Stimulated activated naive B cell treated with anti-CD40 and anti-IgM and Interleukin-4, amounts not matched to agents 10 μg/mL and 1 μg/mL and 100 μg/mL, for 72 hours (primary cell): ENCODE measurements around the gene HCN4.
"Not testable (repeated sequence)": the region's sequence is repeated elsewhere in the genome, so short reads cannot be mapped to it uniquely, and the experiment has no call there.

Source experiments
- ATAC-seq, 2 donors: fragments of 150-1000 bp; cut with Tn5 transposase; replicated peaks; 2 replicates each; pipeline ENCODE4 v1.10.0; 2021; ENCODE audit warnings: moderate library complexity in 1 of 2
- DNase-seq: peaks from one replicate; pipeline ENCODE4 v3.0.0; 2021
- H3K27ac Mint-ChIP-seq: one replicate; pipeline ENCODE4 v1.8.0; 2022; ENCODE audit warnings: mild to moderate bottlenecking, mixed read lengths
- H3K27me3 Mint-ChIP-seq, 2 donors: one replicate each; pipeline ENCODE4 v1.8.0; 2022; ENCODE audit warnings: mixed read lengths in 2 of 2
- H3K36me3 Mint-ChIP-seq, 2 donors: one replicate each; pipeline ENCODE4 v1.8.0; 2022; ENCODE audit warnings: mixed read lengths in 2 of 2, mild to moderate bottlenecking in 1 of 2
- H3K4me1 Mint-ChIP-seq, 2 donors: one replicate each; pipeline ENCODE4 v1.8.0; 2022; ENCODE audit warnings: mixed read lengths in 2 of 2, mild to moderate bottlenecking in 1 of 2
- H3K4me3 Mint-ChIP-seq, 2 donors: one replicate each; pipeline ENCODE4 v1.8.0; 2022; ENCODE audit warnings: mild to moderate bottlenecking in 2 of 2, mixed read lengths in 2 of 2, moderate library complexity in 1 of 2
- H3K9me3 Mint-ChIP-seq, 2 donors: one replicate each; pipeline ENCODE4 v1.8.0; 2022; ENCODE audit warnings: mixed read lengths in 2 of 2, mild to moderate bottlenecking in 1 of 2

HCN4 gene

DNA sequence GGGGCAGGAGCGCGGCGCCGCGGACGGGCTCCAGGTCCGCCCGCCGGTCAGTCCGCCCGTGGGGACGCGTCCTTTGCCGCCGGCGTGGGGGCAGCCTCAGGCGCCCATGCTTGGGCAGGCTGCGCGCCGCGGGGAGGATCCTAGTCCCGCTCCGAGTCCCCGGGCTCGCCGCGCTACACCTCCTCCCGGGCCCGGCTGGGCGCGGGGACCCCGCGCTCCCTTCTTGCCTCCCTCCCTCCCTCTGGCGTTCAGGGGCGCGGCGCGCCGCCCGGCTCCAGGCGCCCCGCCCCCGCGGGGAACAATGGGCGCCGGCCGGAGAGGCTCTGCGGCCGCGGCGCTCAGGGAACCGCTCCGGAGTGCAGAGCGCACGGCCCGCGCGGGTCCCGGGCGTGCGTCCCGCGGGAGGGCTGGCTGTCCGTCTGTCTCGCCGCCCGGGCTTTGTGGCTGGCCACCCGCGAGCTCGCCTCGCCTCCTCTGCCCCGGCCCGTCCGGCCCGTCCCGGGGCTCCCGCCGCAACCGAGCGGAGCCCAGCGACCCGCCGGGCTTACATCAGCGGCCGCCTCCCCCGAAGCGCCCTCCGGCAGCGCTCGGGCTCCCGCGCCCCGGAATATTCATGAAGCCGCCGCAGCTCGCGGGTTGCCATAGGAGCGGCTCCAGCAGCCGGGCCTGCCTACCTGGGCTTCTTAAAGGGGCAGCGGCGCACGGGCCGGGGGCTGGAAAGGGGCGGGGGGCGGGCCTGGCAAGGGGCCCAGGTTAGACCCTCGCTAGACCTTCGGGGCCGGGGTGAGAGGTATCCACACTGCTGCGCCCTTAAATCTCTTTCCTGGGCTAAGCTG is at the start of gene HCN4:
Gene HCN4 (minus strand): TSS at position 658 of the 836 bp plus-strand sequence. CDS start 688 bp downstream, outside the sequence.
- Mint-ChIP-seq H3K9me3 (no peaks in the 10 kb centered on the region), H3K27me3 (peaks cover 55 to 76% of the 10 kb centered on the region in 2 donors), H3K4me1 (no peaks in the 10 kb centered on the region), H3K27ac (no peak within 1 kb of the TSS), H3K36me3 (no peaks in the 10 kb centered on the region), H3K4me3 (no peak within 1 kb of the TSS)
- no peak for DNase-seq
- ATAC-seq = no peak

DNA sequence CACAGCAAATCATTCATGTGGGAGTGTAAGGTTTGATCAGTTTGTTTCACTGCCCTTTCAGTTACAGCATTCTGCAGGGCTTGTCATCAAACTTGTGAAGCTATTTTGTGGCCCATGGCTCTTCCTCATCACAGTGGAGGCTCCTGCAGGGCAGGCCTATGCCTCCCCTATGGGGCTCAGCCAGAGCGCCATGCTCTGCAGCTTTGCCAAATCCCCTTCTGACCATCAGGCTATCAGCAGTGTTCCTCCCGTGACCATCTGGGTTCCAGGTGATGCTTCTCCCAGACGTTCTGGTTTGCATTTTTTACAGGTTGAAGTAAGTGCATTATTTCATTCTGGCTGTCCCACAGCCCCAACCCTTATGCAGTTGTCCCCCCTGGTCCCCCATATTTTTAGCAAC is 46.1 kb upstream of the HCN4 start:
- no peaks in the 10 kb centered on the region for H3K36me3 Mint-ChIP-seq
- no peaks in the 10 kb centered on the region for H3K9me3 Mint-ChIP-seq
- DNase-seq (no peak), ATAC-seq (no peak)
- H3K27ac Mint-ChIP-seq = no peak overlapping the region
- peaks cover 15 to 31% of the 10 kb centered on the region in 2 donors for H3K27me3 Mint-ChIP-seq
- H3K4me1 Mint-ChIP-seq = no peaks in the 10 kb centered on the region
- H3K4me3 Mint-ChIP-seq = no peak overlapping the region

DNA sequence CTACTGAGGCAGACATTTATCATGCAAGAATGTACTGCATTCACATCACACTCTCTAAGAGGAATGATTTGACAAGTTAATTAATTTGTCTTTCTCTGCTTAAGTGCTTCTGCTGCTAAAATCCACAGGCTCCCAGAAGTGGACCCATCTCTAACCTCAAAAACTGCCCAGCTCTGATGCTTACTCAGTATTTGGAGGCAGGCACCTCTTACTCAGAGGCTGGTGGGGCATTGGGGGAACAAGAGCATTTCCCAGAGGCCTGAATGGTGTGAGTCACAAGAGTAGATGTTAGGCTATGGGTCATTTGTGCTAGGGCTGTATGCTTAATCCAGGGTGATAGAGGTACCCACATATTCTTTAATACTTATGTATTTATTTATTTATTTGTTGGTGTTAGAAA is 34.4 kb upstream of the HCN4 start:
- Mint-ChIP-seq H3K4me3 (no peak overlapping the region), H3K36me3 (no peaks in the 10 kb centered on the region), H3K27me3 (peaks cover 11 to 14% of the 10 kb centered on the region in 2 donors), H3K9me3 (no peaks in the 10 kb centered on the region), H3K4me1 (no peaks in the 10 kb centered on the region), H3K27ac (no peak overlapping the region)
- ATAC-seq = no peak
- DNase-seq = no peak

DNA sequence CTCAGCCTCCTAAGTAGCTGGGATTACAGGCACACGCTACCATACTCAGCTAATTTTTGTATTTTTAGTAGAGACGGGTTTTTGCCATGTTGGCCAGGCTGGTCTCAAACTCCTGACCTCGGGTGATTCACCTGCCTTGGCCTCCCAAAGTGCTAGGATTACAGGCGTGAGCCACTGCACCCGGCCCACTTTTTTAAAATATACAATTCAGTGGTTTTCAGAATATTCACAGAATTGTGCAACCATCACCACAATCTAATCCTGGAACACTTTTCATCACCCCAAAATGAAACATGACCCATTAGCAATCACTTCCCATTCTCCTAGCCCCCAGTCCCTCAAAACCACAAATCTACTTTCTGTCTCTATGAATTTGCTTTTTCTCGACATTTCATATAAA is 31.5 kb upstream of the HCN4 start:
- ATAC-seq, DNase-seq, H3K9me3 Mint-ChIP-seq: not testable (repeated sequence)

GRCh38 chr15:73398861-73399260 is 30.1 kb upstream of the HCN4 start:
- Mint-ChIP-seq H3K36me3 (no peaks in the 10 kb centered on the region), H3K9me3 (no peaks in the 10 kb centered on the region), H3K4me3 (no peak overlapping the region), H3K4me1 (no peaks in the 10 kb centered on the region), H3K27ac (no peak overlapping the region), H3K27me3 (peaks cover 11 to 12% of the 10 kb centered on the region in 2 donors)
- DNase-seq (no peak), ATAC-seq (no peak)

More for the DNA sequence above, 31.5 kb upstream of the HCN4 start:
- not testable (repeated sequence) for H3K4me1 Mint-ChIP-seq, H3K36me3 Mint-ChIP-seq, H3K27ac Mint-ChIP-seq, H3K4me3 Mint-ChIP-seq
- peaks cover 11 to 13% of the 10 kb centered on the region in 2 donors for H3K27me3 Mint-ChIP-seq

DNA sequence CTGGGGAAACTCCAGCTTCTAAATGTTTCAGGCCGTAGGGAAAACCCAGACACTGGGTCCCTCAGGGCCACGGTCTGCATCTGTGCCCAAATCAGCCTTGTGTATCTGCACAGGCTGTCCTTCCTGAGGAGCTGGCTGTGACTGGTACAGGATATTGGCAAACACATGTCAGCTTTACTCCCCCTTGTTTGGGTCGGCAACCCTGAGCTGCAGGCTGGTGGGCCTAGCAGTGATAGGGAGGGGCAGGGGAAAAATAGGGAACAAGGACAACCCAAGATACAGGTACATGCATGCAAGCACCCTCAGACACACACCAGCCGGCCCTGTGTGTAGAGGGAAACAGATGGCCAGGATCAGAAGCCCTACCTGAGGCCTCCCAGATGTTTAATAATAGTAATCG is 28.7 kb upstream of the HCN4 start:
- Mint-ChIP-seq H3K4me3 (no peak overlapping the region), H3K27me3 (peaks cover 11 to 17% of the 10 kb centered on the region in 2 donors)

GRCh38 chr15:73395671-73396070 is 26.9 kb upstream of the HCN4 start:
- DNase-seq = no peak
- Mint-ChIP-seq H3K27me3 (peaks cover 20 to 30% of the 10 kb centered on the region in 2 donors), H3K36me3 (no peaks in the 10 kb centered on the region), H3K4me3 (no peak overlapping the region), H3K4me1 (no peaks in the 10 kb centered on the region), H3K9me3 (peaks cover 0 to 1% of the 10 kb centered on the region in 2 donors), H3K27ac (no peak overlapping the region)
- no peak for ATAC-seq

More for the DNA sequence above, 28.7 kb upstream of the HCN4 start:
- Mint-ChIP-seq H3K27ac (no peak overlapping the region), H3K36me3 (no peaks in the 10 kb centered on the region), H3K9me3 (peaks cover 0 to 1% of the 10 kb centered on the region in 2 donors), H3K4me1 (no peaks in the 10 kb centered on the region)
- ATAC-seq (no peak), DNase-seq (no peak)

DNA sequence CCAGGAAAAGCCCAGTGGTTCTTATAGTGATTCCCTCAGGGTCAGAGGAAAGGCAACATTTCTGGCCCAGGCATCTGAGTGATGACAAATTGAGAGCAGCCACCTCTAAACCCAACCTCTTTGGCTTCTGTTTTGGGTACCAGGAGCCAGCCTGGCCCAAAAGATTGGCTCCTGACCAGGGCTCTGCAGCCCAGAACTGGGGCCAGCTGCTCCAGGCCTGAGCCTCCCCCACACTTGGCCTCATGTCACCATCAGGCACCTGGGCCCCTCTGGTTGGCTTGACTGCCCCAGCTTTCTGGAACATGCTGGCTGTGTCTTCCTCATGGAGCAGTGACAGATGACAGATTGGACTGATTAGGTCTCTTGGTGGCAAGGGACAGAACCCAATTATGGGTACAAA is 26.0 kb upstream of the HCN4 start:
- Mint-ChIP-seq H3K27ac (no peak overlapping the region), H3K36me3 (no peaks in the 10 kb centered on the region), H3K4me1 (no peaks in the 10 kb centered on the region), H3K4me3 (no peak overlapping the region), H3K27me3 (peaks cover 14 to 33% of the 10 kb centered on the region in 2 donors), H3K9me3 (peaks cover 0 to 1% of the 10 kb centered on the region in 2 donors)
- DNase-seq (no peak), ATAC-seq (no peak)

GRCh38 chr15:73393336-73393735 is 24.6 kb upstream of the HCN4 start:
- Mint-ChIP-seq H3K4me3 (no peak overlapping the region), H3K4me1 (no peaks in the 10 kb centered on the region), H3K27me3 (peaks cover 9 to 24% of the 10 kb centered on the region in 2 donors), H3K36me3 (no peaks in the 10 kb centered on the region), H3K27ac (no peak overlapping the region), H3K9me3 (peaks cover 0 to 1% of the 10 kb centered on the region in 2 donors)
- ATAC-seq (no peak), DNase-seq (no peak)

DNA sequence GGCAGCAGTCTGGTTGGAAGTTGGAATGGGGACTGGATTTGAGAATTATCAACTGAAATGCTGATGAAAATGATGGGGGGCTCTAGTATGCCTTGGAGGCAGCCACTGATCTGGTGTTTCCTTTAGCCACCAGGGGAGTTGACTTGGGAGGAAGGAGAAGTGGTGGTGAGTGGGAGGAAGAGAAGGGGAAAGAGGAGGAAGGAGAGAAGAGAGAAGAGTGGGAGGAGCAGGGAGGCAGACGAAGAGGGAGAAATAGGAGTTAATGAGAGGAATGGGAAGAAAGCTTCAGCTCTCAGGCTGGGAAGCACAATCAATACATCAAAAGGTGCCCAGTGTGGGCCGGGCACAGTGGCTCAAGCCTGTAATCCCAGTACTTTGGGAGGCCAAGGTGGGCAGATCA is 23.3 kb upstream of the HCN4 start:
- H3K27ac Mint-ChIP-seq = no peak overlapping the region
- DNase-seq (no peak), ATAC-seq (no peak)
- H3K27me3 Mint-ChIP-seq = peaks cover 9 to 24% of the 10 kb centered on the region in 2 donors
- no peak overlapping the region for H3K4me3 Mint-ChIP-seq
- no peaks in the 10 kb centered on the region for H3K36me3 Mint-ChIP-seq
- H3K4me1 Mint-ChIP-seq = no peaks in the 10 kb centered on the region
- H3K9me3 Mint-ChIP-seq = peaks cover 0 to 1% of the 10 kb centered on the region in 2 donors

- Mint-ChIP-seq H3K27me3 (peaks cover 9 to 24% of the 10 kb centered on the region in 2 donors), H3K4me3 (no peak overlapping the region), H3K9me3 (peaks cover 0 to 1% of the 10 kb centered on the region in 2 donors), H3K36me3 (no peaks in the 10 kb centered on the region), H3K4me1 (no peaks in the 10 kb centered on the region), H3K27ac (no peak overlapping the region)
- ATAC-seq (no peak), DNase-seq (no peak)
These were observed 22.5 kb upstream of the HCN4 start for GRCh38 chr15:73391128-73391872.

DNA sequence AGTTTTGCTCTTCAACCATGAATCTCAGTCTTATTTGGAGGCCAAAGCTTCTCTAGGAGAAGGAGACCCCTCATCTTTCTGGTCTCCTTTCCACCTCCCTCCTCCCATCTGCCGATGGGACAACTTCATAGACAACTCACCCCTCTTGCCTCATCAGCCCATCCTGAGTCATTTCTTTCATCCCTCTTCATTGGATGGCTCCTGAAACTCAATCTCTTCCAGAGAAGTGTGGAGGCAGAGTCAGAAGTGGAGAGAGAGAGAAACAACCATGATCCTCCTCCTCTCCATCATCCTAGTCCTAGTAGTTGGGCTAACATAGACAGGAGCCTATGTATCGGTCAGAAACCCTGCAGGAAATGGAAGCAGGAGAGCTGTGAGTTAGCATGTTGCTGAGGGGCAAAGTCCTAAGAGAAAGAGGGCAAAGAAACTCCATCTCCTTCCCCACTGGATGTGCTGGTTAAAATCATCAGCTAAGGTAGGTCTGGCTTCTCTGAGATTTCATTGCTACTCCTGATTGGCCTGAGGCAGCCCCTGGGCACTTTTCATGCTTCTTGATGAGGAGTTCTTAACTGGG is 21.3 kb upstream of the HCN4 start:
- H3K36me3 Mint-ChIP-seq = no peaks in the 10 kb centered on the region
- ATAC-seq = no peak
- H3K4me1 Mint-ChIP-seq = no peaks in the 10 kb centered on the region
- no peak for DNase-seq
- no peak overlapping the region for H3K4me3 Mint-ChIP-seq
- H3K9me3 Mint-ChIP-seq = peaks cover 0 to 1% of the 10 kb centered on the region in 2 donors
- H3K27ac Mint-ChIP-seq = no peak overlapping the region
- H3K27me3 Mint-ChIP-seq = peaks cover 18 to 34% of the 10 kb centered on the region in 2 donors

GRCh38 chr15:73389539-73389938 is 20.8 kb upstream of the HCN4 start:
- no peak for DNase-seq
- Mint-ChIP-seq H3K4me1 (no peaks in the 10 kb centered on the region), H3K36me3 (no peaks in the 10 kb centered on the region), H3K9me3 (peaks cover 0 to 1% of the 10 kb centered on the region in 2 donors), H3K4me3 (no peak overlapping the region), H3K27me3 (peaks cover 20 to 34% of the 10 kb centered on the region in 2 donors), H3K27ac (no peak overlapping the region)
- ATAC-seq = no peak

DNA sequence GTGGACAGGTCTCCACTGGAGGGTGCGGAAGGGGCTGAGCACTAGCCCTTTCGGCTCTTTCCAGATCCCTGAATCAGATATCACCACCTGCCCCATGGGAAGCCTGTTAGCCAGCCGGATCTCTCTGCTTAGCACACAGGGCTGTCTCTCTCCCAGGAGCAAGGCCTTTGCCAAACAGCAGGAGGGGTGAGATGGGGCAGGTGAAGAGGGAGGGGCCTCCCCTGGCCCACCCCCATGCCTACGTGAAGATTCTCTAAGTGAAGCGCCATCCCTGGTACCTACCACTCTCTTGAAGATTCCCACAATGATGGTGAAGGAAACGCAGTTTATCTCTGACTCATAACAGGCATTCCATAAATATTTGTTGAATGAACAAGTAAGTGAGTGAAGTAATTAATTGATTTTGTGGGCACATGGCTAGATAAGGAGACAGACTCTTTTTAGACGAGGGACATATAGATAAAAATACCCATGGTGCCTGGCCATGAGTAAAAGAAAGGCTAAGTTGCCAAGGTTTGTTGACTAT is 19.6 kb upstream of the HCN4 start:
- DNase-seq (no peak), ATAC-seq (no peak)
- H3K4me3 Mint-ChIP-seq = no peak overlapping the region
- H3K27me3 Mint-ChIP-seq = peaks cover 20 to 25% of the 10 kb centered on the region in 2 donors
- no peaks in the 10 kb centered on the region for H3K9me3 Mint-ChIP-seq
- H3K27ac Mint-ChIP-seq = no peak overlapping the region
- no peaks in the 10 kb centered on the region for H3K4me1 Mint-ChIP-seq
- H3K36me3 Mint-ChIP-seq = no peaks in the 10 kb centered on the region
